ENCODE measurements around the gene EFTUD2.

EFTUD2 gene

GRCh38 chr17:44925731-44926697 is 26.8 kb upstream of the EFTUD2 start:
- DNase-seq (ENCODE audit: low read depth) = no peak

DNA sequence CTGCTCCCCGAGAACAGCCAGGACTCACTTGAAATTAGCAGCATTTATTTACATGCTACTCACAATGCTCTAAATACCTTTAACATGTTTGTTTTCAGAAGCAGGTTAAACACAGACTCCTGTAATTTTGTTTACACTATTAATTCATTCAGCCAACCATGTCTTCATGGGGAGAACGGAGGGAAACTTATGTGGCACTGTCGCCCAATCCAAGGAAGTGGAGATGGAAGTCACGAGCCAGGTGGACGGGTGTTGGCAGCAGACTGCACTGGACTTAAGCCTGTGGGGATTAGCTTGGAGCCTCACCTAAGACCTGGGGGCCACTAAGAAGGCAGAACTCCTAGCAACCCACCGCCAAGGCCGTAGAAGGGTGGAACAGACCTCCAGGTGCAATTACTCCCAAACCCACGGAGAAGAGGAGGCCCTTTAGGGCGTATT is 24.9 kb upstream of the EFTUD2 start:
- no peak for DNase-seq (ENCODE audit: low read depth)

DNA sequence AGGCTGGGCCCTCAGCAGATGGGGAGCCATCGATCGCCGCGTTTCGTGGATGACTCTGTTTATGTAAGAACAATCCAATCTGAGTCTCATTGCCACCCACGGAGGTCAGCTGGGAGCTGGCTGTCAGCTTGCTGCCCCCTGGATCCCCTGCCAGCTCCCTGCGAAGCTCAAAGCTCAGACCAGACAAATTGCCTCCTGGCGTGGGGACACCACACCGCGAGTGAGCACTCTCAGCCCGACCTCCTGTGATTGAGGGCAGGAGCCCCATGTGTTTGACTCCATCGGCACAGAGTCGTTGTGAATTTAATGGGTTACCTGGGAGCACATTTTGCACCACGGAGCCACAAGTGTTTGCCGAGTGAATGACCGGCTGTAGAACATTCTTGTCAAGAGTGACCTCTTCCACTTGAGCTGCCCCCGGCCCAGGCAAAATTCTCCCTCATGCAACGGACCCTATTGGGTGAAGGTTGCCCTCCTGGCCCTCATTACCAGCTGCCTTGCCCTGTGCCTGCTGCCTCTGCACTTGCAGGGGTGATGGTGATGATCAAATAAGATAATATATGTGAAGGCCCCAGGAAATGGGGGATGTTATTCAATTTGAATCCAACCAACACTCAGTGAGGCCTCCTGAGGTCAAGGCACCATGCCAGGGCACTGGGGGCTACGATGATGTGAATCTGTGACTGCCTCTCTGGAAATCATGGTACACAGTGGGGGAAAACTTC is 23.7 kb upstream of the EFTUD2 start:
- DNase-seq (ENCODE audit: low read depth) = no peak

GRCh38 chr17:44922136-44922535 is 22.9 kb upstream of the EFTUD2 start:
- no peak for DNase-seq (ENCODE audit: low read depth)

DNA sequence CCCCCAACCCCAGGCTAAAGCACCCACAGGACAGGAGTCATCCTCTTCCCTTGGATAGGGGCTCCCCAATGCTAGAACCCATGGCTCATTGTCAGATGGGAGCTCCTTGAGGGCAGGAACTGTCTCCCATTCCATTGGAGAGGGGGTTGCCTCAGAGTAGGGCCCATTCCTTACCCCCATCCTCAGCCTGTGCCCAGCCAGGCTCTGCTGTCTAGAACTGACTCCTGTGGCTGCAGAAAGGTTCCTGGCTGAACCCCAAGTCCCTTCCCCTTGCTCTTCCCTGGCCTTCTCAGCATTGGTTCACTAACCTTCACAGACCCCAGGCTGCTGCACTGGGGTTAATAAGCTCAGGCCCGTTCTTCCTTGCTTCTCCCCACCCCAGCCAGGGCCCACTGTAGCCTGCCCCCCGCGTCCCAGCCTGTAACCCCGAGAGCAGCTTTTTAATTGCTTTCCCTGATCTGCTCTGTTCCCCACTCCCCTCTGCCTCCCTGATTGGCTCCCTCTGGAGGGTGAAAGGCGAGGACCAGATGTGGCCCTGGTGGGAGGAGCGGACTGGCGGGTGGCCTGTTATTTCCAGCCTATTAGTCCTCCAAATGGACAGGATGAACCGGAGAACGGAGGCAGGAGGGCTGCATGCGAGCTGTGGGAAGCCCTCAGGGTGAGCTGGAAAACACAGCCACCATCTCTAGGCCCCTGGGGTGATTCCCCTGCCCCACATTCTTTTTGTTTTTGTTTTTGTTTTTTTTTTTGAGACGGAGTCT is 22.1 kb upstream of the EFTUD2 start:
- DNase-seq (ENCODE audit: low read depth) = no peak

DNA sequence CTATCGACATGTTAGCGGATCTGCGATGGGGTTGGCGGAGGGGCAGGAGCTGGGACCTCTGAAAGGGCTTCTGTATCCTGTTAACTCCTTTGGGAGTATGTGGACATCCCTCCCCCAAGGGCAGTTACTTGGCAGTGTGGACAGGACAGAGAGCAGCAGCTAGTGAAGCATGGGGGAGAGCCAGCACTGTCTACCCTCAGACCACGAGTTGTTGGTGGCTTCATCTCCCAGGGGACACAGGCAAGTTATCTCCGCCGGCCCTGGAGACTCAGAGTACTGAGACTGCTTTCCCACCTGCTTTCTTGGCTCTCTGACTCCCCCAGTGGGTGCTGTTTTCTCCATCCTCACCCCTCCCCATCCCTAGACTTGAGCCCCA is 21.3 kb upstream of the EFTUD2 start:
- DNase-seq (ENCODE audit: low read depth) = no peak

GRCh38 chr17:44919885-44920564 is 20.8 kb upstream of the EFTUD2 start:
- DNase-seq (ENCODE audit: low read depth) = peak; percentile 55

DNA sequence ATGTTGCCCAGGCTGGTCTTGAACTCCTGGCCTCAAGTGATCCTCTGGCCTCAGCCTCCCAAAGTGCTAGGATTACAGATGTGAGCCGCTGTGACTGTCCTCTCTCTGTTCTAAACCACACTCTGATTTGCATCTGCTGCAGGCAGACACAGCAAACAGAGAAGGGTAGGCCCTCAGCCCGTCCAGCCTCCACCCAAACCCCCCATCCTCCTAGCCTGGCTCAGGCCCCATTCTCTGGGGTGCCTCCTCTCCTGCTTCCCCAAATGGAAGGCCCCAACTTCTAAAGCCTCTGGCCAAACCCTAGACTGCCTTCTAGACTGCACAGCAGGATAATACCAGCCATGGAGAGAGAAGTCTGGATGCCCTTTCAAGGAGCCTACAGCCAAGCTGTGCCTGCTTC is 20.2 kb upstream of the EFTUD2 start:
- no peak for DNase-seq (ENCODE audit: low read depth)

GRCh38 chr17:44918006-44918405 is 18.8 kb upstream of the EFTUD2 start:
- DNase-seq (ENCODE audit: low read depth) = no peak

GRCh38 chr17:44917456-44917855 is 18.2 kb upstream of the EFTUD2 start:
- DNase-seq (ENCODE audit: low read depth) = no peak

GRCh38 chr17:44916781-44917241 is 17.6 kb upstream of the EFTUD2 start:
- no peak for DNase-seq (ENCODE audit: low read depth)

DNA sequence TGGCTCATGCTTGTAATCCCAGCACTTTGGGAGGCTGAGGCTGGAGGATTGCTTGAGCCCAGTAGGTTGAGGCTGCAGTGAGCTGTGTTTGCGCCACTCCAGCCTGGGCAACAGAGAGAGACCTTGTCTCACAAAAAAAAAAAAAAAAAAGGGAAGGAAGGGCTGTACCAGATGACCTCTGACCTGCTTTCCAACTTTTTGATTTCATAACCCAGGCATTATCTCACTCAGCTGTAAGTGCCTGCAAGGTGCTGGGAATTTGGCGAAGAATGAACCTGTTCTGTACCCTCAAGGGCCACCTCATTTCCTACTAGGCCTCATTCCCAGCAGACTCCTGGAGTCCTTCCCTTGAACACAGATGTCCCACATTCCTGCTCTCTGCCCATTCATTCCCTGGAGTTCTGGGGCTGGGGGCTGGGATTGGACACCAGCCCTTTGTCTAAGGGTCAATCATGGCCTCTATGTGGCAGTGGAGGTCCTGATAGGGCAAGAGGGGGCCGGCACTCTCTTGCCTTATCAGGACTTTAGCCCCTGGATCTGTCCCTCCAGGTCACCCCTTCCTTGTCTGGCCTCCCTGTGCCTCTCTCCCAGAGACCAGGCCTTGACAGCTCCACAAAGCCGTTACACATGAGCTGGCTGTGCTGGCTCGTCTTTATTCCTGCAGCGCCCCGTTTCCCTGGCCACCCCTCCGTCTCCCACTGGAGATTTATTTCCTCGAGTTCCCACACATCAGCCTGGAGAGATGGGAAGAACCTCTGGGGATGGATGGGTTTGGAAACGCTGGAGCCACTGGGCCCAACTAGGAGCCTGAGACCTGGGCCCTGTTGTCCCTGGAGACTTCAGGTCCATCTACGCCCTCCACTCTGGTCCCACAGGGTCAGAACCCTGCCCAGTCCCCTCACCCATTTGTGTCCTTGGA is 16.9 kb upstream of the EFTUD2 start:
- no peak for DNase-seq (ENCODE audit: low read depth)

DNA sequence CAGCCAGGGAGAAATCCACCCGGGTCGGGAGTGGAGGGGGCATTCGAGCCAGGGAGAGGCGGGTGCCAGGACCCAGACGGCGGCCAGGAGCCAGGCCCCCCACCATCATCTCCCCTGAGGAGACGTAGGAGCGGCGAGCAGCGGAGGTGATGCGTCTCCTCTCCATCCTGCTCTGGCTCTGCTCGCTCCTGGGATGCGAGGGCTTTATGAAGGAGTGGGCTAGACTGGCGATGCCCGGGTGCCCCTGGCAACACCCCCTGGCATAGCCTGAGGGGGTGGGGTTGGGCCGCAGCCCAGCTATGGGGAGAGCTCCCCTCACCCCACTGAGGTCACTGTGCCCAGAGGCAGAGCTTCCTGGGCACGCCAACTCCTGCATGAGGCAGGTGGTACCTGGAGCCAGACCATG is 16.1 kb upstream of the EFTUD2 start, which contains the start of gene GFAP:
Gene GFAP (minus strand): TSS at position 180 of the 406 bp plus-strand sequence. CDS start 14 bp downstream, at position 166.
- DNase-seq (ENCODE audit: low read depth) = no peak

- no peak for DNase-seq (ENCODE audit: low read depth)
Observed at GRCh38 chr17:44914698-44915271, 15.5 kb upstream of the EFTUD2 start.

DNA sequence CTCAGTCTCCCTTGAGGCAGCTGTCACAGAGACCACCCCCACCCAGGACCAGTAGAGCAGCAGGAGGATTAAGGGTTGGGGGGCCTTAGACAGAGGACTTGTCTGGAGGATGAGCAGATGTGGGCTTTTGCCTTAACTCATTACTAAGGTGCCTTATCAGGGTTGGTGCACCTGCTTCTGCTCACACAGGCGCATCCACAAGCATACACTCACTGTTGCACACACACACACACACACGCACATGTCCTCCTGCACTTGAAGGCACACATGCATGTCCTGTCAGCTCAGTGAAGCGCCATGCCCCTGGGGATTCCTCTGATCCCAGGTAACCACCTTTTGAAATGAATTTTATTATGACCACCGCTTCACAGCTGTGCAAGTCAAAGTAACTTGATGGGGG is 14.9 kb upstream of the EFTUD2 start:
- DNase-seq (ENCODE audit: low read depth) = no peak

DNA sequence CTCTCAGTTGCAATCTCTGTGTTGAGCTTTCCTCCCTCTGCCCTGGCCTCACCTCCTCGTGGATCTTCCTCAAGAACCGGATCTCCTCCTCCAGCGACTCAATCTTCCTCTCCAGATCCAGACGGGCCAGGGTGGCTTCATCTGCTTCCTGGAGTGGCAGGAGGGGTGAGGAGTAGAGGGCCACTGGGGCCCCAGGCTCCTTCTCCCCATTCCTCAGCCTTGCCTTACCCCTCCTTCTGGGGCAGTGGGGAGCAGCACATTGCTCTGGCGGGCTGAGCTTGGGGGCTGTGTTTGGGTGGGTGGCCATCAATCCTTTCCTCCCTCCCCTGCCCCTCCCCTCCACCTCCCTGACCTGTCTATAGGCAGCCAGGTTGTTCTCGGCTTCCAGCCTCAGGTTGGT is 14.4 kb upstream of the EFTUD2 start:
- no peak for DNase-seq (ENCODE audit: low read depth)

- DNase-seq (ENCODE audit: low read depth) = no peak
Observed at GRCh38 chr17:44912763-44913544, 13.7 kb upstream of the EFTUD2 start.

GRCh38 chr17:44911133-44912001 is 12.1 kb upstream of the EFTUD2 start:
- DNase-seq (ENCODE audit: low read depth) = peak; percentile 33

Measured in activated T-cell treated with anti-CD3 and anti-CD28 coated beads for 48 hours (primary cell).